ENCODE measurements around the gene KCNJ3.

DNA sequence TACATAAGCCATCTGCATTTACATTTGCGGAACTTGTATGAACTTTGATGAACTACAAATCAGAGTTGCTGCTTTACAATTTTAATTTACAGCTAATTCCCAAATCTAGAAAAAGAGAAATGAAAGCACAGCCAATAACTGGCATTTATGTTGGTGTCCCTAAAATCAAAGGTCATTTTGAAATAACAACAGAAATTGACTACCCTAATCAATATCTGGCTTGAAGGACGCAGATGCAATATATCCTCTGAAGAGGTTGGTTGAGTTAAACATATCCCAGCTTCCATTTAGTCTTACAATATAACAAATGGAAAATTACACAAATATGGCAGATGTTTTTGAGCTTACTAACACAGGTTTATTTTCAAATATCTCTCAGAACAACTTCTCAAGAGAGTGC is 177.5 kb downstream of the KCNJ3 start:
- no peak for TF ChIP-seq CTCF (IDR thresholded peaks at IDR 0.05)
- no peak for TF ChIP-seq POLR2A (IDR thresholded peaks at IDR 0.05)

Measured in transverse colon (tissue), 3 donors.